Activated CD8-positive, alpha-beta memory T cell treated with anti-CD3 and anti-CD28 coated beads for 36 hours (primary cell): ENCODE results near the gene TMC3. TPM values are rescaled to one million over a fixed set of nuclear protein-coding genes. Genes with fewer than 3 reads are reported as not detected.
"Not testable (repeated sequence)": the region's sequence is repeated elsewhere in the genome, so short reads cannot be mapped to it uniquely, and the experiment has no call there.

Experiments
- CTCF ChIA-PET: fragments of 350-600 bp; sonication (Branson Sonifier 250); formaldehyde crosslinking; loops from one replicate; lab custom pipeline; 2021; ENCODE audit warnings: antibody characterized with exemption; lab: Charles Lee
- POLR2A ChIA-PET: fragments of 350-600 bp; sonication (Branson Sonifier 250); formaldehyde crosslinking; loops from one replicate; lab custom pipeline; 2021; ENCODE audit warnings: antibody characterized with exemption; lab: Charles Lee
- total RNA-seq, 2 experiments: library from RNA; stranded (reverse); gene quantifications; one replicate each; pipeline ENCODE4 v1.2.3, GENCODE V29; 2021

The TMC3 gene
- total RNA-seq, 2 experiments from 2014 or later = not detected

- ChIA-PET CTCF (interaction anchor here (2.6 kb wide), 1 partner anchor 57 kb away, joined by 5 read pairs; no protein-coding TSS in a partner anchor), POLR2A (no interaction called here)
Measured at GRCh38 chr15:81332326-81332725, 41.7 kb downstream of the TMC3 start.

GRCh38 chr15:81331600-81331999 is 42.4 kb downstream of the TMC3 start:
- ChIA-PET POLR2A (no interaction called here), CTCF (no interaction called here)

DNA sequence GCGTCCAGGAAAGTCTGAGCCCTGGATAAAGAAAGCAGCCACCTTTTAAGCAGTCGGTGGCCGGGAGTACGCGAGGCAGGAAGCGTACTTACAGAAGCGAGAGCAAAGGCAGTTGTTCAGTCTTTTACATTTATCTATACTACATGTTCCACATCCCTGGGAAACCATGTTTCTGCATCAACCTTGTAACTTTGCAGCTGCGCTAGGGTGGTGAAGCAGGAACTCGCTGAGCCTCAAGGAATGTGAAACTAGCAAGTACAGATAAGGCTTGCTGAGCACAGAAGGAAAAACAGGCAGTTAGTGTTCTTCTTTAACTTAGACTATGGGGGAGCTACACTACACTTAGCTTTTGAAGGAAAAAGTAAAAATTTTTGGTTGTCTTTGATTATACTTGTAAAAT is 42.9 kb downstream of the TMC3 start:
- POLR2A ChIA-PET, CTCF ChIA-PET: not testable (repeated sequence)

- ChIA-PET CTCF (no interaction called here), POLR2A (no interaction called here)
Measured at GRCh38 chr15:81330366-81331090, 43.5 kb downstream of the TMC3 start.

DNA sequence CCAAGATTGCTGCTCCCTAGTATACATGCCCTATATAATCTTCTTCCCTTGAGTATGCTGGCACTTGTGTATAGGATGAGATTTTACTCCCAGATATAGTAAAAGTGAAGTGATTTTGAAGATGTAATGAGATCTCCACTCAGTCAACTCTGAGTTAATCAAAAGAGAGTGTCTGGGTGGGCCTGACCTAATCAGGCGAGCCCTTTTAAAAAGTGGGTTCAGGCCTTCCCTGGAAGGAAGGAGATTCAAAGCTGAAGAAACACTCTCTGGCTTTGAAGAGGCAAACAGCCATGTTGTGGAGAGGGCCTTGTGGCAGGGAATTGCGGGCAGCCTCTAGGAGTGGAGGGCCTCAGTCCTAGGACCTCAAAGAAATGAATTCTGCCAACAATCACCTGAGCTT is 44.6 kb downstream of the TMC3 start:
- ChIA-PET POLR2A (no interaction called here), CTCF (interaction anchor here (0.6 to 1.7 kb wide), 2 partner anchors 63 to 1214 kb away, joined by 3 to 5 read pairs; no protein-coding TSS in a partner anchor)

DNA sequence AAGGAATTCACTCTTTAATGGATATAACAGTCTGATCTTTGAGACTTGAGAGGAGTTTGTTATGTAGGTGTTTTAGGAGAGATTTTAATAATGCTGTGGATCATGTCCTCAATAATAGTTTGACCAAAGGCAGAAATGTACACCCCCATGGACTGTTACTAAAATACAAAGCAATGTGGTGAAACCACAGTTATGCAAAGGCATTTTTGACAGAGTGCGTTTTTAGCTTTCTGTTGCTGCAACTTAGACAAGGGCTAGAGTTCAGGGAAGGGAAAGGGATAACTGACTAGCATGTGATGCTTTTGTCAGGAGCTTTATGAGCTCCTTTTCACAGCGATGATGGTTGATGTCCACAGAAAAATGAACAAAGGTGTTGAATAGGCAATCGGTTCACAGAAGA is 46.5 kb downstream of the TMC3 start:
- ChIA-PET CTCF (interaction anchor here (1.1 to 2.0 kb wide), 3 partner anchors 10 to 61 kb away, joined by 5 to 6 read pairs (median 6); no protein-coding TSS in a partner anchor), POLR2A (no interaction called here)

DNA sequence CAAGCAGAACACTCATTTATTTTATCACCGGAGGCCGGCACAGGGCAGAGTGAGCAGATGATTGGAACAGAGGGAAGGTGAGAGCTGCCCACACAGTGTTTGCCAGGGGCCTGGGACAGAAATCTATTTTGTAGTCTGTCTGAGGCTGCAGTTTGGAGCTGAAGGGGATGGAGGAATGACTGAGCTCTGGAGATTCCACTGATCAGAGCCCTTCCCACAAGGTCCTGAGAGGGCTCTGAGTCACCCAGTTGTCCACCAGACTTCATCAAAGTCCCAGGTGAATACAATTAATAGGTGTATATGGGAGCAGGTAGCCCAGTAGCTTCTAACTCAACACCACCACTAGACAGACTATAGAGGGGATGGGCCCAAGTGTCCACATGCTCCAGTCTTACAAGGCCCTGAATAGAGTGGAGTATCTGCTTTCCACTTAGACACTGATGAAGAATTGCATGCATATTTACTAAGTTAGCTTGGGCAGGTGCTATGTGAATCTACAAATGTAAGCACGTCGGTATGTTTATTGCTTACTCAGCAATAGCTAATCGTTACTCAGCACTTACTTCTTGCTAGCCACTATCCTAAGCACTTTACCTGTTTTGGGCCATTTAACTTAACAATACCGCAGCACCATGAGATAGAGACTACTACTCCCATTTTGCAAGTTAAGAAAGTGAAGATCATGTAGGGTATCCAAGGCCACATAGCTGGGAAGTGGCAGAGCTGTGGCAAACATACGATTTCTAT is 47.4 kb downstream of the TMC3 start:
- ChIA-PET CTCF (interaction anchor here (1.1 to 2.0 kb wide), 4 partner anchors 10 to 60 kb away, joined by 3 to 6 read pairs (median 6); no protein-coding TSS in a partner anchor), POLR2A (no interaction called here)

DNA sequence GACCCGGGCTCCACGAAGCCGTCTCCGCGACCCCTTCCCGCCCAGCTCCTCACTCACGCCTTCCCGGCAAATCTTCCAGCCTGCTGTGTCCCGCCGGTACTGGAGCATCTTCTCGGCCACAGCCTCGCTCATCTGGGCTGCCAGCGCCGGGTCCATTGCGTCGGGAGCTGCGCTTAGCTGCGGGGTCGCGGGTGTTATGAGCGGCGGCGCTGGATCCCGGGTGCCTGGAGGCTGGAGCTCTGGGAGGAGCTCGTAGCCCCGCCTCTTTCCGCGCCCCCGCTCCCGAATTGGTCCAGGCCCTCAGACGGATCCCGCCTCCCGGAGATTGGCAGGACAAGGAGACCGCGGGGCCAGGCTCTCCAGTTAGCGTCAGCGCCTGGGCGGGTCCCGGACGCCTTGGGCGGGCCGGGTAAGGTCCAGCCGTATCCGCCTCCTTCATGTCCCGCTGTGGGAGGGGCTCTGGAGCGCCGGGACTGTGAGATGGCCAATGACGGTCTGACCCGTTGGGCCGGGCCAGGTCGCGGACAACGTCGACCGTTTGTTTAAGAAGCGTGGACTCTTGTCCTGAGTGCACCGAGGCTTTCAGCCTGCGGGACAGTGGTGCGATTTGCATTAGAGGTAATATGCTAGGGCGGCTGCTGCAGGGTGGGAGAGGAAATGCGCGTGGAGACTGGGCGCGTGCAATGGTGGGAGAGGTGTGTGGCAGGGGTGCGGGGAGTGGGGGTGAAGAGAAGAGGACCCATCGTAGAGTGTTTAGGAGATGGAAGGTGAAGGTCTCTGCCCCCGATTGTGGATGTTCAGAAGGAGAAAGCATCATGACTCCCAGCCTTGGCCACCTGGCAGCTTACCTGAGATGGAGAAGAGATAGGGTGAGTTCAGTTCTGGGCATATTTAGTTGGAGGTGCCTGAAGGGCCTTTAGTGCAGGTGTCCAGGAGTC is 49.8 kb downstream of the TMC3 start, which contains the start of gene STARD5:
STARD5 (minus strand) TSS at position 198 of the 938 bp plus-strand sequence; CDS start at position 156, 42 bp downstream.
- ChIA-PET POLR2A (interaction anchor here (0.6 to 1.8 kb wide), 9 partner anchors 9 to 58 kb away, joined by 3 to 8 read pairs (median 5); no protein-coding TSS in a partner anchor), CTCF (interaction anchor here (0.9 to 1.7 kb wide), 6 partner anchors 22 to 57 kb away, joined by 3 to 6 read pairs (median 4); no protein-coding TSS in a partner anchor)

DNA sequence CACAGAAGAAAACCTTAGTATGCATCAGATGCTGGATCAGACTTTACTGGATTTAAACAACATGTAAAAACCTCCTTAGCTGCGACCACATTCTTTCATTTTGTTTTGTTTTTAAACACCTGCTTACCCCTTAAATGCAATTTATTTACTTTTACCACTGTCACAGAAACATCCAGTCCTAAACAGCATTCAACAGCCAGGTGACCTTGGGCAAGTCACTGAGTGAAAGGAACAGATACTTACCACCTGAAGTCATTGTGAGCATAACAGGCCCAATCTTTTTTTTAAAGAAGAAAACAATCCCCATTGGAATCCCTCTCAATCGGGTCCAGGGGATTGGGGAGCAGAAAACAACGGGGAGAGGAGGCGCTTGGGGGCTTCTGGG is 50.5 kb downstream of the TMC3 start:
- ChIA-PET POLR2A (interaction anchor here (0.6 to 1.8 kb wide), 9 partner anchors 8 to 58 kb away, joined by 3 to 8 read pairs (median 5); no protein-coding TSS in a partner anchor), CTCF (interaction anchor here (0.9 to 1.3 kb wide), 5 partner anchors 22 to 58 kb away, joined by 3 to 4 read pairs (median 3); no protein-coding TSS in a partner anchor)

DNA sequence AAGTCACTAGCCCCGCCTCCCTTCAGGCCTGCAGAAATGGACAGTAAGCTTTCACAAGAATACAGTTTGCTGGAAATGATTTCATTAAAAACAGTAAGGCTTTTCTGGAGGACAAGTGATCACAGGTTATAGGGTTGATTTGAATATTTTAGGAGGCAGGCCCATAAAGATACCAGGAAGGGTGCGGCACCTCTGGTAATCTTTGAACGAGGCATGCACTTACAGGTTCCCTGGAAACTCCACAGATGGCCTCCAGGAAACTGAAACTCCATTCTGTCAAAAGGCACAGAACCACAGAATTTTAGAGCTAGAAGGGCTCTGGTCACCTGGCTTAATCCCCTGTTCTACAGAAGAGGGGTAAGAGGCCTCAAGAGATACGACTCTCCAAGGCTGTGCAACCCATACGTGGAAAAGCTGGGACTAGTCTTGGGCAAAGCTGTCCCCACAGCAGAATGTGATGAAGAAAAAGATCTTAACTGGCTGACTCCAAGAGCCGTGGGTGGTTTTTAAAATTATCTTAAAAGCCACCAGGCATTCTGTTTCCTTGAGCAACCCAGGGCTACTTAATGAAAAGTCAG is 51.2 kb downstream of the TMC3 start:
- CTCF ChIA-PET = interaction anchor here (1.2 to 1.3 kb wide), 3 partner anchors 26 to 57 kb away, joined by 3 read pairs; no protein-coding TSS in a partner anchor
- POLR2A ChIA-PET = interaction anchor here (1.8 kb wide), 1 partner anchor 18 kb away, joined by 6 read pairs; no protein-coding TSS in a partner anchor

GRCh38 chr15:81321667-81322066 is 52.3 kb downstream of the TMC3 start:
- CTCF ChIA-PET = interaction anchor here (1.3 kb wide), 3 partner anchors 25 to 55 kb away, joined by 3 to 4 read pairs (median 3); no protein-coding TSS in a partner anchor
- POLR2A ChIA-PET = no interaction called here

- ChIA-PET CTCF (no interaction called here), POLR2A (no interaction called here)
Measured at GRCh38 chr15:81317642-81318017, 56.4 kb downstream of the TMC3 start.

GRCh38 chr15:81316267-81316666 is 57.7 kb downstream of the TMC3 start:
- CTCF ChIA-PET = no interaction called here
- POLR2A ChIA-PET = no interaction called here

DNA sequence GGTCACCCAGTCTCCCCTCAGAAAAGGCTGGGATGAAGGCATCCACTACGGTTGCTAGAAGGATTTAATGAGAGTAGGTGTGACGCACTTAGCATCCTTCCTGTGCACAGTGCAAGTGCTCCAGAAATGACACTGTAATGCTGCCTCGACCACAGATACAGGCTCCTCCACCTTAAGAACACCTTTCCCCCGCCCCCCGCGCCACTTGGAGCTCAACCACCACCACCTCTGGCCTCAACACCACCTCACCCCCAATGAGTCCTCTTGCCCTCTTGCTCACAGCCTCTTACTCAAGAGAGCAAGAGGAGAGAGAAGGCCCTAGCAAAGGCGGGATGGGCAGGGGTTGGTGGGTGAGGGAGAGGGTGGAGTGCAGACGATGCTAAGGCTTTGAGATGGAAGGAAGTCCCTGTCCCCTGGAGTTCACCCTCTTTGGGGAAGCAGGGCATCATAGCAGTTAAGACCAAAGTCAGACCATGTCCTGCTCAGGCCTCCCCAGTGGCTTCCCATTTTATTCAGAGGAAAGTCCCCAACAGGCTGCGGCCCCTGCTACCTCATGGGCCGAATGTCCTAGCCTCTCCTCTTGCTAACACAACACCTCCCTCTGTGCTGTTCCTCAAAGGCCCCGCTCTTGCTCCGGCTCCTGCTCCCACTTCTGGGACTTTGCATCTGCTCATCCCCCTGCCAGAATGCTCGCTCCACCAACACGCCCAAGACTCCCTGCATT is 58.4 kb downstream of the TMC3 start:
- ChIA-PET POLR2A (interaction anchor here (1.0 kb wide), 1 partner anchor 8 kb away, joined by 8 read pairs; the partner anchor contains the start of gene STARD5), CTCF (no interaction called here)

DNA sequence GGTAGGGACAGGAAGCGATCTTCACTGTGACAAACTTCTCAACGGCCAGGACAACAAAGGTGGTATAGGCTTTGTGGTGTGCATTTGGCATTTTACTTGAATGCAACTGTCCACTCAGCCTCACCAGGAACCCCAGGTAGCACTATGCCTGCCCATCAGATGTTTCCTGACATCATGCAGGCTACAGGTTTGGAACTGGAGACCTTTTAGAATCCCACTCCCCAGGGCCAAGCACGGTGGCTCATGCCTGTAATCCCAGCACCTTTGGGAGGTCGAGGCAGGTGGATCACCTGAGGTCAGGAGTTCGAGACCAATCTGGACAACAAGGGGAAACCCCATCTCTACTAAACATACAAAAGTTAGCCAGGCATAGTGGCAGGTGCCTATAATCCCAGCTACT is 59.6 kb downstream of the TMC3 start:
- POLR2A ChIA-PET = no interaction called here
- CTCF ChIA-PET = interaction anchor here (0.7 kb wide), 1 partner anchor 864 kb away, joined by 4 read pairs; no protein-coding TSS in a partner anchor

GRCh38 chr15:81313686-81314085 is 60.3 kb downstream of the TMC3 start:
- CTCF ChIA-PET = no interaction called here

GRCh38 chr15:81312790-81313543 is 61.0 kb downstream of the TMC3 start:
- ChIA-PET CTCF (no interaction called here), POLR2A (no interaction called here)

More at GRCh38 chr15:81313686-81314085, 60.3 kb downstream of the TMC3 start:
- POLR2A ChIA-PET = no interaction called here
